AG09309 (cell line): Measurements from ENCODE around the gene PRR15L.
"Not testable (repeated sequence)": the region's sequence is repeated elsewhere in the genome, so short reads cannot be mapped to it uniquely, and the experiment has no call there.

Experiments used
- DNase-seq: peaks from one replicate; pipeline ENCODE4 v3.0.0-alpha.2; 2010; ENCODE audit warnings: low read depth
- H3K4me3 ChIP-seq: 2 replicates; pipeline ENCODE4 v1.5.1; 2011; ENCODE audit warnings: mild to moderate bottlenecking, low read depth, low read length, moderate library complexity; ENCODE audit not compliant: control insufficient read depth
- TF ChIP-seq, protein P1 (sequence below): IDR thresholded peaks from 2 replicates; pipeline ENCODE4 v1.5.1; 2011; ENCODE audit warnings: mild to moderate bottlenecking, low read depth, low read length, inconsistent platforms; ENCODE audit not compliant: insufficient read depth, control insufficient read depth; ENCODE audit errors: missing control alignments

PRR15L gene

DNA sequence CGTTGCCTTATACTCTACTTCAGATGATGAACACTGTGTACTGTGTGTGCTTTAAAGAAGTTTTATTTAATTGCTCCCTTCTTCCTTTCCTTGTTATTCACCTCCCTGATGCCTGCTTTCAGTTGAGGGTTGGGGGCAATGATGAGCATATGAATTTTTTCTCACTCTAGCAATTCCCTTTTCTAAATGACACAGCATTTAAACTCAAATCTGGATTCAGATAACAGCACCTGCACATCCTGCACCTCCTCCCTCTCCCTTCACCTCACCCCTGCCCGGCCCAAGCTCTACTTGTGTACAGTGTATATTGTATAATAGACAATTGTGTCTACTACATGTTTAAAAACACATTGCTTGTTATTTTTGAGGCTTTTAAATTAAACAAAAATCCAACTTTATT is 29.3 kb downstream of the PRR15L start:
- TF ChIP-seq, protein P1, sequence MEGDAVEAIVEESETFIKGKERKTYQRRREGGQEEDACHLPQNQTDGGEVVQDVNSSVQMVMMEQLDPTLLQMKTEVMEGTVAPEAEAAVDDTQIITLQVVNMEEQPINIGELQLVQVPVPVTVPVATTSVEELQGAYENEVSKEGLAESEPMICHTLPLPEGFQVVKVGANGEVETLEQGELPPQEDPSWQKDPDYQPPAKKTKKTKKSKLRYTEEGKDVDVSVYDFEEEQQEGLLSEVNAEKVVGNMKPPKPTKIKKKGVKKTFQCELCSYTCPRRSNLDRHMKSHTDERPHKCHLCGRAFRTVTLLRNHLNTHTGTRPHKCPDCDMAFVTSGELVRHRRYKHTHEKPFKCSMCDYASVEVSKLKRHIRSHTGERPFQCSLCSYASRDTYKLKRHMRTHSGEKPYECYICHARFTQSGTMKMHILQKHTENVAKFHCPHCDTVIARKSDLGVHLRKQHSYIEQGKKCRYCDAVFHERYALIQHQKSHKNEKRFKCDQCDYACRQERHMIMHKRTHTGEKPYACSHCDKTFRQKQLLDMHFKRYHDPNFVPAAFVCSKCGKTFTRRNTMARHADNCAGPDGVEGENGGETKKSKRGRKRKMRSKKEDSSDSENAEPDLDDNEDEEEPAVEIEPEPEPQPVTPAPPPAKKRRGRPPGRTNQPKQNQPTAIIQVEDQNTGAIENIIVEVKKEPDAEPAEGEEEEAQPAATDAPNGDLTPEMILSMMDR: no peak
- no peak for DNase-seq
- H3K4me3 ChIP-seq: no peak overlapping the region

DNA sequence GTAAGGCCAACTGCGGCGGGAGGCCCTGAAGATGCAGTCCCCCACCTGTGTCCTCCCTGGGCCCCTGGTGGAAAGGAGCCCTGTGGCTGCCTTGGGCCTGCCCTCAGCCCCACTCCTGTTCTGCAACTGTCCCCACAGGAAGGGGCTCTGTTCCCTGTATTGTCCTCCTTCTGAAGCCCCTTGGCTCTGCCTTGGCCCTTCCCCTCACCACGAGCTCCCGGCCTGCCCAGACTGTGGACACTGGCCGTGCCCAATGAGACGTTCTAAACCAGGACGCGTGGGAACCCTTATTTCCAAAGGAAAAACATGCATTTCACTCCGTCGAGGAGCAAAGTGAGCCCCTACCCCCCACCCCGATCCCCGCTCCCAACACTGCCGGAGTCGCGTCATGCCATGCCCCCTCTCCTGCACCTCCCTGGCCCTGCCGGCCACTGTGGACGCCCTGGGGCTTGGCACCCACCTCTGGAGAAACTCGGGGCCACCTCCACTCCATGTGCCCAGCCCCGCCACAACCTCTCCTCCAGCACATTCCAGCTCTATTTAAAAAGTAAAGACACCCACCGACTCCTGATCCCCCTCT is 29.8 kb downstream of the PRR15L start:
- TF ChIP-seq, protein P1: no peak
- no peak for DNase-seq
- no peak overlapping the region for H3K4me3 ChIP-seq

DNA sequence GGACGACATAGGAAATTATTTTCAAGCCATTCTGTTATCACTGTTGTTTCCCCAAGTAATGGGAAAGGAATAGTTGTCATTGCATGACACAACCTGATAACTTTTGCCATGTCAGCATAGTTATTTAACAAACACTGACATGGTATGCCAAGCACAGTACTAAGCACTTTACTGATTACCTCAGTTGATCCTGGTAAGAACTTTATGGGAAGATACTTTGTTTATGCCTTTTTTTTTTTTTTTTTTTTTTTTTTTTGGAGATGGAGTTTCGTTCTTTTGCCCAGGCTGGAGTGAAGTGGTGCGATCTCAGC is 32.0 kb downstream of the PRR15L start:
- no peak for DNase-seq
- TF ChIP-seq, protein P1: no peak
- no peak overlapping the region for H3K4me3 ChIP-seq

DNA sequence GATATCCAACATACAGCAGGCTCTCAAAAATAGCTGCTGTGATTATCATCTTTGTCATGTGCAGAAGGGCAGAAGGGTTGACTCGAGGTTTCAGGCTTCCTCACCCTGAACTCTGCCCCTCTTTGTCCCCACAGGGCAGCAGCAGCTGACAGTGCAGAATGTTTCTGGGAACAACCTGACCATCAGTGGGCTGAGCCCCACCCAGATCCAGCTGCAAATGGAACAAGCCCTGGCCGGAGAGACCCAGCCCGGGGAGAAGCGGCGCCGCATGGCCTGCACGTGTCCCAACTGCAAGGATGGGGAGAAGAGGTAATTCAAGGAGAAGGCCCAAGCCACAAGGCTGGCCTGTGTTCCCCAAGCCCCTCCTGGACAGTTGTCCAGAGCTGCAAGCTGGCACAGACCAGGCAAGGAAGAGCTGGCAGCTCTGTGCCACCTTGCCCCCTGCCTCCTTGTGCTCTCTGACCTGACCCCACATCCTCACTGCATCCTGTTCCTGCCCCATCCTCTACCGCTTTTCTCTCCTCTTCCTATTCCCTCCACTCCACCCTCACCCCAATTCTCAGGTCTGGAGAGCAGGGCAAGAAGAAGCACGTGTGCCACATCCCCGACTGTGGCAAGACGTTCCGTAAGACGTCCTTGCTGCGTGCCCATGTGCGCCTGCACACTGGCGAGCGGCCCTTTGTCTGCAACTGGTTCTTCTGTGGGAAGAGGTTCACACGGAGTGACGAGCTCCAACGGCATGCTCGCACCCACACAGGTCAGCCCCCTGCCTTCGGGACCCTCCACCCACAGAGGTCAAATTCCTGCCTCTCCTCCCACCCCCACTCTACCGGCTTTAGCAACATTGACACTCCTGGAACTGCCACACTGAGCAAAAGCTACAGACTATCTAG is 32.7 kb downstream of the PRR15L start:
- no peak overlapping the region for H3K4me3 ChIP-seq
- TF ChIP-seq, protein P1: no peak
- no peak for DNase-seq

DNA sequence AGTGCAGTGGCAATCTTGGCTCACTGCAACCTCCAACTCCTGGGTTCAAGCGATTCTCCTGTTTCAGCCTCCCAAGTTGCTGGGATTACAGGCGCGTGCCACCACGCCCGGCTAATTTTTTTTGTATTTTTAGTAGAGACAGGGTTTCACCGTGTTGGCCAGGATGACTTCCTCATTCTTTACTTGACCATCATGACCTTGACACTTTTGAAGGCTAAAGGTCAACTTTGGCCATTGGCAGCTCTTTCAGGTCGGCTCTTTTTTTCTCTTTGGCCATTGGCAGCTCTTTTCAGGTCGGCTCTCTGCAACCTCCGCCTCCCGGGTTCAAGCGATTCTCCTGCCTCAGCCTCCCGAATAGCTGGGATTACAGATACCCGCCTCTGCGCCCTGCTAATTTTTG is 37.8 kb downstream of the PRR15L start:
- not testable (repeated sequence) for DNase-seq, H3K4me3 ChIP-seq

DNA sequence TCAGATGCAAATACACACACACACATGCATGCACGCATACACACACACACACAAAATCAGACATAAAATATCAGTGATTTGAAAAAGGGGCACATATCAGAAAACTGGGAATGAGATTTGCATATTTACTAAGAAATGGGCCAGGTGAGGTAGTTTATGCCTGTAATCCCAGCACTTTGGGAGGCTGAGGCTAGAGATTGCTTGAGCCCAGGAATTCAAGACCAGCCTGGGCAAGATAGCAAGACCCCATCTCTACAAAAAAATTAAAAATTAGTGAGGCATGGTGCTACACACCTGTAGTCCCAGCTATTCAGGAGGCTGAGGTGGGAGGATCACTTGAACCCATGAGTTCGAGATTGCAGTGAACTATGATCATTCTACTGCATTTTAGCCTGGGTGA is 38.7 kb downstream of the PRR15L start:
- no peak overlapping the region for H3K4me3 ChIP-seq
- DNase-seq: no peak
- TF ChIP-seq, protein P1: no peak

DNA sequence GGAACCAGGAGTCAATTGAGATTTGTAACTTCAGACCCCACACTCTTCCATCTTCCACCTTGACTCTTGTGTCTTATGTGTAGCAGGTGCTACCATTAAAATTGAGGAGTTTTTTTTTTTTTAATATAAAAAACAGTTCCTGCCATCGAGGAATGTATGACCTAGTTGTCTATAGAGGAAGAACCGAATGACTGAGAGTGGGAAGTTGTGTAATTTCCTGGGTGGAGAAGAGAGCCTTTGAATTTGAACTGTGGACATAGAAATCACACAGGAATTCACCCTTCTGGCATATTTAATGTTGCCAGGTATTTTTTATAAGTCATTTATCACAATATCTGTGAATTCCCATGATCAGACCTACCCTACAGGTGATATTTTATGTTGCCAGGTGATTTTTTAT is 39.7 kb downstream of the PRR15L start:
- DNase-seq: no peak
- H3K4me3 ChIP-seq: no peak overlapping the region
- TF ChIP-seq, protein P1: no peak
